Peyer's patch (tissue), 4 donors: ENCODE data around the gene SLC16A4. TPM values are rescaled to one million over a fixed set of nuclear protein-coding genes. Genes with fewer than 3 reads are reported as not detected.
A peak's percentile ranks its signal among the peaks of the same experiment; 100 is the strongest.

Source experiments
- DNase-seq, 3 donors: peaks; one replicate each; pipeline ENCODE4 v3.0.0-alpha.2; 2017 to 2019
- H3K27ac ChIP-seq, 4 donors: fragments of 200-600 bp; sonication (generic); one replicate each; pipeline ENCODE4 v1.5.1; 2016 to 2019
- H3K27me3 ChIP-seq, 2 donors: fragments of 200-600 bp; sonication (generic); one replicate each; pipeline ENCODE4 v1.5.1; 2019
- H3K36me3 ChIP-seq, 3 donors: fragments of 200-600 bp; sonication (generic); one replicate each; pipeline ENCODE4 v1.5.1; 2016 to 2019
- H3K4me1 ChIP-seq, 4 donors: fragments of 200-600 bp; sonication (generic); one replicate each; pipeline ENCODE4 v1.5.1; 2016 to 2019
- H3K4me3 ChIP-seq, 4 donors: fragments of 200-600 bp; sonication (generic); 1 replicate in 3 of 4; 2 replicates in 1 of 4; pipeline ENCODE4 v1.5.1; 2016 to 2019; ENCODE audit warnings: mild to moderate bottlenecking in 1 of 4
- H3K9me3 ChIP-seq, 4 donors: fragments of 200-600 bp; sonication (generic); one replicate each; pipeline ENCODE4 v1.5.1; 2016 to 2019; ENCODE audit warnings: mild to moderate bottlenecking in 1 of 4
- POLR2A ChIP-seq, 2 donors: fragments of 450-650 bp; IDR thresholded peaks; one replicate each; pipeline ENCODE4 v1.5.1; 2017; ENCODE audit warnings: antibody characterized with exemption in 2 of 2, mild to moderate bottlenecking in 2 of 2, moderate library complexity in 2 of 2
- total RNA-seq, 4 donors: library from RNA; depleted of rRNA; stranded (reverse); fragments of >200 nt; gene quantifications; one replicate each; pipeline ENCODE4 v1.1.0, GENCODE V29; 2016
- TF ChIP-seq, protein P1 (sequence below), 6 experiments: fragments of 450-650 bp in 4 of 6; fragments of 200-600 bp in 2 of 6; sonication (generic) in 1 of 6; IDR thresholded peaks; one replicate each; pipeline ENCODE4 v1.5.1; 2017 to 2019; ENCODE audit warnings: antibody characterized with exemption in 6 of 6, mild to moderate bottlenecking in 3 of 6, moderate library complexity in 1 of 6

SLC16A4 gene
- total RNA-seq, 4 donors from 2014 or later: 10.1 to 26.1 (median 13.0) TPM

DNA sequence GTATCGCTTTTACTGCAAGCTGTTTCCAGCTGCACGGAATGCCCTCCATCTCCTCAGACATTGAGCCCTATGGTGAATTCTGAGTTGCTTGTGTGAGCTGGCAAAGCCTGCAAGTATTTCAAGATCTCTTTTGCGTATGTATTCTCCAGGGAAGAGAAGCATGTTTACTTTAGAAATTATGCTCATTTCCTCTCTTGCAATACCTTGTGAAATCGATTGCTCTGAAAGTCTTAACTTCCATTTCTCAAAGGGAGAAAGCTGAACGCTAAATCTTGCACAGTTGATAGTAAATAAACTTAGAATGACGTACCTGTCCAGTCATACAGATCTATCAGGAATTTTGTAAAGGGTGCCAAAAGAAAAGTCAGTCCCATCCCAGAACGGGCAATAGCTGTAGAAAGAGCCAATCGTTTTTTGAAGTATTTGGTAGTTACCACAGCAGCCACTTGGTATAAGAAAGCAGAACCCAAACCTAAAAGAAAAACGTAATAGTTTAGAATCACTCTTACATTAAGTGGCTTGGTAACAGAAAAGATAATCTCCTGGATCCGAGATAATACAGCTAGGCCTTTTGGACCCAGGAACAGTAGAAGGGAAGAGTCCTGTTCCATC, 10.0 kb downstream of the SLC16A4 start:
- H3K4me1 ChIP-seq: peaks cover 0 to 15% (median 4%) of the 10 kb centered on the region in 4 donors
- H3K27ac ChIP-seq: peak overlapping the region in 2 of 4 donors; percentile 39 to 49
- DNase-seq: no peak
- TF ChIP-seq, protein P1, sequence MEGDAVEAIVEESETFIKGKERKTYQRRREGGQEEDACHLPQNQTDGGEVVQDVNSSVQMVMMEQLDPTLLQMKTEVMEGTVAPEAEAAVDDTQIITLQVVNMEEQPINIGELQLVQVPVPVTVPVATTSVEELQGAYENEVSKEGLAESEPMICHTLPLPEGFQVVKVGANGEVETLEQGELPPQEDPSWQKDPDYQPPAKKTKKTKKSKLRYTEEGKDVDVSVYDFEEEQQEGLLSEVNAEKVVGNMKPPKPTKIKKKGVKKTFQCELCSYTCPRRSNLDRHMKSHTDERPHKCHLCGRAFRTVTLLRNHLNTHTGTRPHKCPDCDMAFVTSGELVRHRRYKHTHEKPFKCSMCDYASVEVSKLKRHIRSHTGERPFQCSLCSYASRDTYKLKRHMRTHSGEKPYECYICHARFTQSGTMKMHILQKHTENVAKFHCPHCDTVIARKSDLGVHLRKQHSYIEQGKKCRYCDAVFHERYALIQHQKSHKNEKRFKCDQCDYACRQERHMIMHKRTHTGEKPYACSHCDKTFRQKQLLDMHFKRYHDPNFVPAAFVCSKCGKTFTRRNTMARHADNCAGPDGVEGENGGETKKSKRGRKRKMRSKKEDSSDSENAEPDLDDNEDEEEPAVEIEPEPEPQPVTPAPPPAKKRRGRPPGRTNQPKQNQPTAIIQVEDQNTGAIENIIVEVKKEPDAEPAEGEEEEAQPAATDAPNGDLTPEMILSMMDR (IDR thresholded peaks at IDR 0.05): no peak
- no peak for TF ChIP-seq POLR2A (IDR thresholded peaks at IDR 0.05)
- no peak overlapping the region for H3K4me3 ChIP-seq
- H3K36me3 ChIP-seq: peaks cover 0 to 36% (median 0%) of the 10 kb centered on the region in 3 donors
- H3K27me3 ChIP-seq: no peaks in the 10 kb centered on the region
- no peaks in the 10 kb centered on the region for H3K9me3 ChIP-seq

DNA sequence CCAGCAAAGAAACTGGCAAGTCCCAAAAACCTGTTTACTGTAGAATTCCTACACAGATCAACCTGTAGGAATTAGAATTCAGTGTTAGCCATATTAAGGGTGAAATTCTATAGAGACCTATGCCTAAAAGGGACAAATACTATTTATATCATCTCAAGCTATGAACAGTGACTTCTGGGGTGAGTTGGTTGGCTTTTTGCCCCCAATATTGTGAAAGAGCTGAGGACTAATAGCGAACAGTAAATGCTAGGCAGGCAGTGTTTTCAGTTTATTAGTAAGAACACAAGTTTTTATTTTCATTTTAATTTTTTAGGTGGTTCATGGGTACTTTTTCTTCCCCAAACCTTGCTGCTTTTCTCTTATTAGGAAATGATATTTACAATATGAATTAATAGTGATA, 15.3 kb downstream of the SLC16A4 start:
- no peak overlapping the region for H3K4me3 ChIP-seq
- no peaks in the 10 kb centered on the region for H3K4me1 ChIP-seq
- peaks cover 0 to 53% (median 0%) of the 10 kb centered on the region in 3 donors for H3K36me3 ChIP-seq
- H3K27ac ChIP-seq: no peak overlapping the region
- no peaks in the 10 kb centered on the region for H3K27me3 ChIP-seq
- TF ChIP-seq, protein P1 (IDR thresholded peaks at IDR 0.05): no peak
- TF ChIP-seq POLR2A (IDR thresholded peaks at IDR 0.05): no peak
- no peaks in the 10 kb centered on the region for H3K9me3 ChIP-seq
- no peak for DNase-seq

DNA sequence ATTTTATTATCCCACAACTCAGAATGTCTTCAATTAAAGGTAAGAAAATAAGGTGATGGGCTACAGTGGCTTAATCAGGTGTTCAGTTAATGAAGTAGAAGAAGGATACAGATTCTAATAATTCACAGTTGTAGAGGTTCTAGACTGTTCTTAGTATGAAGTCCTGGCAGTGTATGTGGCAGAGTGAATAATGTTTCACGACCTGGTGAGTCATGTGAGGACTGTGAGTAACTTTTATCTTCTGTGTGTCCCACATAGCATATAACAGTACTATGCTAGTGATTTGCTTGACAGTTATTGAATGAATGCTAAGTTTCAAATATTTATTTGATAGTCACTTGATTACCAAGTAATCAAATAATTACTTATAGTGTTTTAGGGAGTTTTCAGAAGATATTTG, 20.0 kb downstream of the SLC16A4 start:
- H3K9me3 ChIP-seq: no peaks in the 10 kb centered on the region
- DNase-seq: no peak
- no peak overlapping the region for H3K27ac ChIP-seq
- H3K27me3 ChIP-seq: no peaks in the 10 kb centered on the region
- TF ChIP-seq POLR2A (IDR thresholded peaks at IDR 0.05): no peak
- TF ChIP-seq, protein P1 (IDR thresholded peaks at IDR 0.05): no peak
- peaks cover 0 to 44% (median 0%) of the 10 kb centered on the region in 3 donors for H3K36me3 ChIP-seq
- no peaks in the 10 kb centered on the region for H3K4me1 ChIP-seq
- H3K4me3 ChIP-seq: no peak overlapping the region

DNA sequence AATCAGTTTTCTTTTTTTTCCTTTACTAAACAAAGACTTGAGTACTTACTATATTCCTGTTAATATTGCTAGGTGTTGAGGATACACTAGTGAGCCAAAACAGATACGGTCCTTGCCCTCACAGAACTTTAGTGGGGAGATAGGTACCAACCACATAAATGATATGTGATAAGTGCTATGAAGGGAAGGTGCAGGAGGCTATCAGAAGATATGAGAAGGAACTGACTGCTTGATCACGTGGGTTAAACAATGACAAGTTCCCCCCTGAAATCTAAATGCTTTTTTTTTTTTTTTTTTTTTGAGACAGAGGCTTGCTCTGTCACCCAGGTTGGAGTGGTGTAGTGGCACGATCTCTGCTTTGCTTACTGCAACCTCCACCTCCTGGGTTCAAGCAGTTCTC, 26.6 kb downstream of the SLC16A4 start:
- Histone ChIP-seq H3K4me3 (no peak overlapping the region), H3K9me3 (no peaks in the 10 kb centered on the region), H3K4me1 (no peaks in the 10 kb centered on the region), H3K36me3 (peaks cover 0 to 47% (median 0%) of the 10 kb centered on the region in 3 donors), H3K27me3 (no peaks in the 10 kb centered on the region), H3K27ac (no peak overlapping the region)
- TF ChIP-seq POLR2A (IDR thresholded peaks at IDR 0.05): no peak
- TF ChIP-seq, protein P1 (IDR thresholded peaks at IDR 0.05): no peak
- DNase-seq: no peak

DNA sequence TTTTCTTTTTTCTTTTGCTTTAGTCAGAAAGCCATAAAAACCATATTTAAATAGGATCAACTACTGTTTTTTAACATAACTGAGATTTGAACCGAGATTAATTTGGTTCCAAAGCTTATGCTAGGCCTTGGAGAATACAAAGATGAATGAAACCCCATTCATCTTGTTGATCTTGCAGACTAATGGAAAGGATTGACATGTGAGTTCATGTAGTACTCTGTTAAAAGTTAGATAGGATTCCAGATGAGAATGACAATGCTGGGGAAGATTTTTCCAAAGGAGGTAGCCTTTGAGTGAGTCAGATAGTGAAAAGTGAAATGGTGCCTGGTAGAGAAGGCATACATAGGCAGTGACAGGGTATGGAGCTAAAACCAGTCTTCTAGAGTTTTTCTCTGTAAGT, 29.0 kb downstream of the SLC16A4 start:
- DNase-seq: no peak
- Histone ChIP-seq H3K4me3 (no peak overlapping the region), H3K27me3 (no peaks in the 10 kb centered on the region), H3K36me3 (peaks cover 0 to 35% (median 0%) of the 10 kb centered on the region in 3 donors), H3K4me1 (no peaks in the 10 kb centered on the region), H3K9me3 (no peaks in the 10 kb centered on the region), H3K27ac (no peak overlapping the region)
- TF ChIP-seq POLR2A (IDR thresholded peaks at IDR 0.05): no peak
- TF ChIP-seq, protein P1 (IDR thresholded peaks at IDR 0.05): no peak
